ENCODE results near the gene COPE.
"Not testable (repeated sequence)": the region's sequence is repeated elsewhere in the genome, so short reads cannot be mapped to it uniquely, and the experiment has no call there.

The COPE gene

DNA sequence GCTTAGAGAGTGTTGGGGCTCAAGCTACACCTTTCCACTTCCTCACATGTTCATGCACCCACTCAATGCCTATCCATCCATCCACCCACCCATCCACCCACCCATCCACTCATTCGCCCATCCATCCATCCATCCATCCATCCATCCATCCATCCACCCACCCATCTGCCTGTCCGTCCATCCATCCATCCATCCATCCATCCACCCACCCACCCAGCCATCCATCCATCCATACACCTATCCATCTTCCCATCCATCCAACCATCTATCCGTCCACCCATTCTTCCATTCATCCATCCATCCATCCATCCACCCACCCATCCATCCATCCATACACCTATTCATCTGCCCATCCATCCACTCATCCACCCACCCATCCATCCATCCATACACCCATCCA is 34.9 kb upstream of the COPE start:
- Histone ChIP-seq H3K36me3 (replicated peaks; ENCODE audit: low read depth, low read length) (no peaks in the 10 kb centered on the region), H3K4me2 (ENCODE audit: low read length) (no peak overlapping the region), H3K9me3 (ENCODE audit: insufficient read depth, low read length) (no peaks in the 10 kb centered on the region), H3K27ac (ENCODE audit: low read length) (no peak overlapping the region), H2AFZ (ENCODE audit: low read depth, low read length) (no peak overlapping the region), H3K4me3 (ENCODE audit: low read length) (no peak overlapping the region), H3K4me1 (ENCODE audit: low read length) (no peaks in the 10 kb centered on the region), H4K20me1 (ENCODE audit: insufficient read depth, low read length) (no peaks in the 10 kb centered on the region), H3K79me2 (ENCODE audit: low read length) (no peaks in the 10 kb centered on the region), H3K27me3 (ENCODE audit: low read depth, low read length) (no peaks in the 10 kb centered on the region), H3K9ac (ENCODE audit: low read length) (no peak overlapping the region)
- no peak for TF ChIP-seq CTCF (IDR thresholded peaks at IDR 0.05; ENCODE audit: low read depth, low read length)

DNA sequence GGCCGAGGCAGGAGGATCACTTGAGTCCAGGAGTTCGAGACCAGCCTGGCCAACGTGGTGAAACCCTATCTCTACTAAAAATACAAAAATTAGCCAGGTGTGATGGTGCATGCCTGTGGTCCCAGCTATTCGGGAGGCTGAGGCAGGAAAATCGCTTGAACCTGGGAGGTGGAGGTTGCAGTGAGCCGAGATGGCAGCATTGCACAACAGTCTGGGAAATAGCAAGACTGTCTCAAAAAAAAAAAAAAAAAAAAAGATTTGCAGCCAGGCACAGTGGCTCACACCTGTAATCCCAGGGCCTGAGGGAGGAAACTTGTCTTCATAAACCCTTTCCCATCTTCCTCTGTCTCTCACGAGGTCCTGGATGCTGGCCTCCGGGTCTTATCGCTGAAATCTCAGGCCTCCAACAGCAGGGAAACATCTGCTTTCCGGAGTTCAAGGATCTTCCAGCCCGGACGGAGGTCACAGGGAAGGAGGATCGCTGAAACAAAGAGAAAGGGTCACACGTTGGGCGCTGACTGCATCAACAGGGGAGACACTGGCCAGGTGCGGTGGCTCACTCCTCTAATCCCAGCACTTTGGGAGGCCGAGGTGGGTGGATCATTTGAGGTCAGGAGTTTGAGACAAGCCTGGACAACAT is 33.3 kb upstream of the COPE start:
- not testable (repeated sequence) for H3K4me2 ChIP-seq (ENCODE audit: low read length); H3K4me3 ChIP-seq (ENCODE audit: low read length); H3K79me2 ChIP-seq (ENCODE audit: low read length); H3K4me1 ChIP-seq (ENCODE audit: low read length); H3K36me3 ChIP-seq (replicated peaks; ENCODE audit: low read depth, low read length); H3K27me3 ChIP-seq (ENCODE audit: low read depth, low read length); H4K20me1 ChIP-seq (ENCODE audit: insufficient read depth, low read length); H3K9ac ChIP-seq (ENCODE audit: low read length); H3K9me3 ChIP-seq (ENCODE audit: insufficient read depth, low read length); H2AFZ ChIP-seq (ENCODE audit: low read depth, low read length); H3K27ac ChIP-seq (ENCODE audit: low read length)

GRCh38 chr19:18951721-18952281 is 32.6 kb upstream of the COPE start:
- H3K4me3 ChIP-seq (ENCODE audit: low read length) = no peak overlapping the region

DNA sequence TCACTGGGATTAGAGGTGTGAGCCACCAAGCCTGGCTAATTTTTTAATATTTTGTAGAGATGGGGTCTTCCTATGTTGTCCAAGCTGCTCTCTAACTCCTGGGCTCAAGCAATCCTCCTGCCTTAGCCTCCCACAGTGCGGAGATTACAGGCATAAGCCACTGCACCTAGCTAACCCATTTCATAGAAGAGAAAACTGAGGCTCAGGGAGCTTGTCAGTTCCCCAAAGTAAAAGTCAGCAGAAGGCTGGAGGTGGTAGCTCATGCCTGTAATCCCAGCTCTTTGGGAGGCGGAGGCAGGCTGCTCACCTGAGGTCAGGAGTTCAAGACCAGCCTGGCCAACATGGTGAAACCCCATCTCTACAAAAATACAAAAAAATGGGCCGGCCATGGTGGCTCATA is 30.7 kb upstream of the COPE start:
- H3K4me1 ChIP-seq (ENCODE audit: low read length) = no peaks in the 10 kb centered on the region
- H3K4me2 ChIP-seq (ENCODE audit: low read length) = no peak overlapping the region
- H4K20me1 ChIP-seq (ENCODE audit: insufficient read depth, low read length) = no peaks in the 10 kb centered on the region
- no peak for TF ChIP-seq EZH2phosphoT487 (IDR thresholded peaks at IDR 0.05; ENCODE audit: low read depth)
- TF ChIP-seq CTCF (IDR thresholded peaks at IDR 0.05; ENCODE audit: low read depth, low read length) = no peak
- no peak overlapping the region for H2AFZ ChIP-seq (ENCODE audit: low read depth, low read length)
- no peak overlapping the region for H3K27ac ChIP-seq (ENCODE audit: low read length)
- H3K4me3 ChIP-seq (ENCODE audit: low read length) = no peak overlapping the region
- H3K9me3 ChIP-seq (ENCODE audit: insufficient read depth, low read length) = no peaks in the 10 kb centered on the region
- H3K36me3 ChIP-seq (replicated peaks; ENCODE audit: low read depth, low read length) = no peaks in the 10 kb centered on the region
- peaks cover 3% of the 10 kb centered on the region; the same call in 1 of the 2 replicates for H3K27me3 ChIP-seq (ENCODE audit: low read depth, low read length)
- H3K9ac ChIP-seq (ENCODE audit: low read length) = no peak overlapping the region
- no peaks in the 10 kb centered on the region for H3K79me2 ChIP-seq (ENCODE audit: low read length)

More at GRCh38 chr19:18951721-18952281, 32.6 kb upstream of the COPE start:
- Histone ChIP-seq H2AFZ (ENCODE audit: low read depth, low read length) (no peak overlapping the region), H3K4me1 (ENCODE audit: low read length) (no peaks in the 10 kb centered on the region), H3K4me2 (ENCODE audit: low read length) (no peak overlapping the region), H4K20me1 (ENCODE audit: insufficient read depth, low read length) (no peaks in the 10 kb centered on the region), H3K9me3 (ENCODE audit: insufficient read depth, low read length) (no peaks in the 10 kb centered on the region), H3K9ac (ENCODE audit: low read length) (no peak overlapping the region), H3K79me2 (ENCODE audit: low read length) (no peaks in the 10 kb centered on the region), H3K36me3 (replicated peaks; ENCODE audit: low read depth, low read length) (no peaks in the 10 kb centered on the region), H3K27ac (ENCODE audit: low read length) (no peak overlapping the region), H3K27me3 (ENCODE audit: low read depth, low read length) (no peaks in the 10 kb centered on the region)
- TF ChIP-seq CTCF (IDR thresholded peaks at IDR 0.05; ENCODE audit: low read depth, low read length) (no peak), EZH2phosphoT487 (IDR thresholded peaks at IDR 0.05; ENCODE audit: low read depth) (no peak)

Data from OCI-LY3 (cell line).